HG02840 (cell line): ENCODE data around the gene ATG7.

Source experiments
- ATAC-seq: cut with Tn5 transposase; IDR thresholded peaks from one replicate; pipeline ENCODE4 v1.9.1; 2021; ENCODE audit warnings: mild to moderate bottlenecking, moderate library complexity, moderate number of reproducible peaks; ENCODE audit not compliant: unreplicated experiment, low FRiP score

ATG7 gene

DNA sequence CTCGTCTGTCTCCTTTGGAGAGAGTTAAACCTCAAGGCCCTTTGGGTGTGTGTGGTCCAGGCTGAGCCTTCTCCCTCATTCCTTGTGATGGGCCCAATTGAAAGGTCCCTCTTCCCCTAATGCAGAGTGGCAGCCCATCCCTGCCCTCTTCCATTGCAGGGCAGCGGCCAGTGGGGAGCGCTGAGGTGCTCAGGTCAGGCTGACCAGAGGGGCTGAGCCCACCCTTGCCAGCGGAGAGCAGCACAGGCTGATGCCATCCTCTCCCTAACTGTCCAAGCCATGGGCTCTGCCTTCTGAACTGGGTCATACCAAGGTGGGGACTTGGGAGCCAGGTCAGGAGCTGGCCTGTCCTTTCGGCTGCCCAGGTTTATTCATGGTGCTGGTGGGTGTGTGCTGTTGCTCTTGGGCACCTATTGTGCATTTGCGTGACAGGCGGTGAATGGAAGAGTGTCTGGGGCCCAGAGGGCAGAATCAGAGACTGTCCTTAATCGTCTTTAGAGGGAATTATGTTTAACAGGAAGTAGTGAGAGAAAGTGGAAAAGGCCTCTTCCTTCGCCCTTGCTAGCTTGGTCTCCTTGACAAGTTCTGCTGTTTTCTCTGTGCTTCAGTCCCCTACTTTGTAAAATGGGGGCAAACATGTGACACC, 274.6 kb downstream of the ATG7 start:
- no peak for ATAC-seq

DNA sequence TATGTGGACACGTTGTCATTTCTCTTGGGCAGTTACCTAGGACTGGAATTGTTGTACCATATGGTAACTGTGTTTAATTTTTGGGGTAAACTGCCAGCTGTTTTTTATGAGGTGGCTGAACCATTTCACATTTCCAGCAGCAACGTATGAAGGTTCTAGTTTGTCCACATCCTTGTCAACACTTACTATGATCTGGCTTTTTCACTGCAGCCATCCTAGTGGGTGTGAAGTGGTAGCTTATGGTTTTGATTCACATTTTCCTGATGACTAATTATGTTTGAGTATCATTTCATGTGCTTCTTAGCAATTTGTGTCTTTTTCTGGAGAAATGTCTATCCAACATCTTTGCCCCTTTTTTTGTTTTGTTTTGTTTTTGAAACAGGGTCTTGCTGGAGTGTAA, 275.3 kb downstream of the ATG7 start:
- no peak for ATAC-seq

DNA sequence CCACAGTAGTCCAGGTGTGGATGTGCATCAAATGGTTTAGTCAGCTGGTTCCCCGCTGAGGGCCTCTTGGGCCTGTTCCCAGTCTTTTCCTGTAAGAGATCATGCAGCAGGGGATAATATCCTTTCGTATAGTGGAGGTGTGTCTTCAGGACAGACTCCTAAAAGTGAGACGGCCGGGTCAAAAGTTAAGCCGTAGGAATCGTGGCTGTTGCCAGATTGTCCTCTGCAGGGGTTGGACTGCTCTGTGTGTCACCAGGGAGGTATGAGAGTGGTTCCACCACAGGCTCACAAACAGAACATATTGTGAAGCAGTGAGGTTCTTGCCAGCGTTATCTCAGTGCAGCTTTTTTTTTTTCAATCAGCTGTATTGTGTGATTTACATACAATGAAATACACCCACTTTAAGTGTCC, 276.5 kb downstream of the ATG7 start:
- ATAC-seq = no peak

DNA sequence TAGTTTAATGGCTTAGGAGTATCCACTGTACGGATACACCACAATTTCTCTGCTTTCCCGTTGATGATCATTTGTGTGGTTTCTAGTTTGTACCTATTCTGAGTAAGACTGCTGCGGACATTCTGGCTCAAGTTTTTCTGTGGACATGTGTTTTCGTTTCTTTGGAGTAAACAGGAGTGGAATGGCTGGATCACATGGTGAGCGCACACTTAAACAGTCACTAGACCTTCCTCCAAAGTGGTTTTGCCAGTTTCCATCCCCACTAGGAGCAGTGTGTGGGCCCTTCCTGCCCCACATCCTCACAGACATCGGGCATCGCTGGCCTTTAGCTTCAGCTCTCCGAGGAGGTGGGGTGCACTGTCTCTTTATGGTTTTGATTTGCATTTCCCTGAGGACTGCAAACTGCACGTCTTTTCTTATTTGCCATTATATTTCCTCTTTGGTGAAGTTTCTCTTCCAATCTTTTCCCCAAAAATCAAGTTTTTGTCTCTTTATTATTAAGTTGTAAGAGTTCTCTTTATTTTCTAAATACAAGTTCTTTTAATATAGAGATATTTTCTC, 277.5 kb downstream of the ATG7 start:
- ATAC-seq = no peak

DNA sequence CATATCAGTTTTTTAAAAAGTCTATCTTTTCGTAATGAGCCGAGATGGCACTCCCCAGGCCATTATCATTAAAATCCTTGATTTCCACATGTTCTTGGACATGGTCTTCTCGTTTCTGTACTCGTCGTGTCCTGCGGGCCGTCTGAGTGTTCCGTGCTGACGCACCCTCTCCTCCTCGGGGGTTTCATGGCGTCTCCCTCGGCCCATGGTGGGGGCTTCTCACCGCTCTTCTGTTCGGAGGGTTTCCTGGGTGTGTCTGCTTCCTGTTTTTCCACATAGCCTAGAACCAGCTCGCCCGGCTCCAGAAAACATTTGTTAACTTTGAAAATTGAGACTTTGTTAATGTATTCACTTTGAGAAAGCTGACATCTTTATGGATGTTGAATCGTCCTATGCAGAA, 278.8 kb downstream of the ATG7 start:
- ATAC-seq = no peak

DNA sequence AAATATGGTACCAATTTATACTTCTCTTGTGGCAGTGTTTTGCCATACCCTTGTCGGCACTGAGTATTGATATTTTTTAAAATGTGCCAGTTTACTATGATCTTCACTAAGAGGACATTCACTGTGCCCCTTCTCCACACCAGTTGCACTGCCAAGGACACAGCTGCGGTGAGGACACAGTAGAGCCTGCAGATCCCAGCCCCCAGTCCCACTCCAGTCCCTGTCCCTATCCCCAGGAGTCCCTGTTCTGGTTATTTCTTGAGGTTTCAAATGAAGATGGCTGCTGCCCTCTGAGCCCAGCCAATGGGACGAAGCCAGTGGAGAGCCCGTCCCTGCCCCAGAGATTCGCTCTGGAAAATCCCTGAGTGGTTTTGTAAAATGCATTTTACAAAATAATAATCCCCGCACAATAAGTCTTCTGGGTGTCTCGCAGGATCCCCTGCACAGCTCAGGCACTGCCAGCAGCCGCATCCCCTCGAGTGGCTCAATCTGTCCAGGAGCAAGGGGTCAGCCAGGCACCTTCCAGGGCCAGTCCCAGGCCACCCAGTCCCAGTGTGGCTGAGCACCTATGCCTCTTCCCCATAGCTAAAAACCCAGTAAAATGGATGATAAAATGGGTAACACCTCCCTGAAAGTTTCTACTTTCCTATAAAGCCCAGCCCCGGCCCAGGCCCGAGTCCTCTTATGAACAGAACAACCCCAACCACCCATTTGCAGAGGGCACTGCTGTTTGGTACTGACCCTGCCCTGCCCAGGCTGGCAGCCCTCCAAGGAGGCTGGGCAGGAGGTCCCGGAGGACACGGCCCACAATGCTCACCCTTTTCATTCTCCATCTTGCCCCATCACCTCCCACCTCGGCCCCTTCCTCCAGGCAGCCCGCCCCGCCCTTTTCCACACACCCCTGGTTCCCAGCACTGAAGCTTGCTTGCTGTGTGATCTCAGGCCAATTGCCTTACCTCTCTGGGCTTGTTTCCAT, 280.4 kb downstream of the ATG7 start:
- no peak for ATAC-seq

DNA sequence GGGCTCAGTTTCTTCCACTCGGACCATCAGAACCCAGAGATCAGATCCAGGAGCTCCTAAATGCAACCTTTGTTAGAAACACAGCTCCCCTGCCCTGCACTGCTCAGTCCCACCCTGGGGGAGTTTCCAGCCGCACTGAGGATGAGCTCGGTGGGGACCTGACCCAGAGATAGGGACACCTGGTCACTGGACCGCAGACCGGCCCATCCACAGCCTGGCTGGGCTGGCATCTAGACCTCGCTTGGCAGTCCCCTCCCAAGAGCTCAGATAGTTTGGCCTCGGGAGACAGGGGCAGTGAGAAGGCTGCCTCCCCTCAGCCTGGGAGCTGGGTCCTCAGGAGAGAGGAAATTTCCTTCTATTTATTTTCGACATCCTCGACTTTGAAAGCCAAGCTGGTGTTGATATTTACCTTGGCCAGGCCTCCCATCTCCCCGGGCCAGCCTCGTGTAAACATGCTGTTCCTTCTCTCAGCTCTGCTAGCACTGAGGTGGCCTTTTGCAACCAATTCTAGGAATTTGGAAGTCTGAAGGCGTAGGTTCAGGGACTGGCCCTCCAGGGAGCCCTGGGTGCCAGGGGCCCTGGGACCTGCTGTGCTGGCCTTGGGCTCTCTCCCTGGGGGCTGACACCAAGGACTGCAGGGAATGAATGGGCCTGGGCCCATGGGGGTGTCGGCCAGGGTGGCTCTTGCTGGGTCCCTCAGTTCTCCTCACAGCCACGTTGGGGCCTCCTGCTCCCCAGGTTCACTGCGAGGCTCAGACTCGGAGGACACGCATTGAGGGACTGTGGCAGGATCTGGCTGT, 281.4 kb downstream of the ATG7 start:
- ATAC-seq = no peak

DNA sequence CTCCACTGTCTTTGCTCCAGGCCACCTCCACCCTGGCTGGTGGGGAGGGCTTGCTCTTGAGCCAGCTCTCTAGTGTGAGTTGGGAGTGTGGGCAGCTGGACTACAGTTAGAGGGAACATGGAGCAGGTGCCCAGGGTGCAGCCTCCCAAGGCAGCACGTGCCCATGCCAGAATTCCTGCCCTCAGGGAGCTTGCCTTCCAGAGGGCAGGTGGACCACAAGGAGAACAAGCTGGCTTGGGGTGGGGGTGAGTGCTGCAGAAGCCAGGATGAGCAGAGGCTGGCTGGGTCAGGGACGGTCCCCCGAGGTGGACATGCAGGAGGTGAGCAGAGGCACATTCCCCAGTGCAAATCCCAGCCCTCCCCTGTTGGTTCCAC, 282.0 kb downstream of the ATG7 start:
- ATAC-seq = no peak

DNA sequence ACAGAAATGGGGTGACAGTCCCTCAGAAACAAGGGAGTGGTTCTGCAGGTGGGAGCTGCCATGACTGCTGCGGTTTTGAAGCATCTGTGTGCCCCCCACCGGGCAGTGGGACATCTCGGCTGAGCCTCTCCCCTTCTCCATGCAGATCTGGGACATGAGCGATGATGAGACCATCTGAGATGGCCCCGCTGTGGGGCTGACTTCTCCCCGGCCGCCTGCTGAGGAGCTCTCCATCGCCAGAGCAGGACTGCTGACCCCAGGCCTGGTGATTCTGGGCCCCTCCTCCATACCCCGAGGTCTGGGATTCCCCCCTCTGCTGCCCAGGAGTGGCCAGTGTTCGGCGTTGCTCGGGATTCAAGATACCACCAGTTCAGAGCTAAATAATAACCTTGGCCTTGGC, 282.5 kb downstream of the ATG7 start:
- ATAC-seq = no peak

DNA sequence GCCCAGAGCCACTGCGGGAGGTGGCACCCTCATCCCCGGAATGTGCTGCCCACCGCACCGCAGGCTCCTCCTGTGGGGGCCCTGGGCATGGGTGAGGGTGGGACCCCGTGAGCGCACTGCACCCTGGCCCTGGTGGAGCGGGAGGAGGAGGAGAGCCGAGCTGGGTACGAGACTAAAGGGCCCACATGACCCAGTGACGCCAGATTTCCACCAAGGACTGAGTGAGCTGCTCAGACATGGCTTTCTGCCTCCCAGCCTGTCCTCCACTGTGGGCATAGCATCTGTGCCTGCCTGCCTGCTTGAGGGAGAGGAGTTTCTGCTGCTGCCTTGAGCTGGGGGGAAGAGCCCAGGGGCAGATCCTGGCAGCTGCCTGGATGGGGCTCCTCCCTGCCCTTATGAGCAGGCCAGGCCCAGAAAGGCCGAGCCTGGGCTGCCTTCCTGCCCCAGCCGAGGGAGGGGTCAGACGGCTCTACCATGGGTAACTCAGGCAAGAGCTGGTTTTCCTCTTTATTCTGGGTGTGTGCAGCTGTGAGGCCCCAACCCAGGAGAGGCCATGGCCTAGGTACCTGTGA, 283.1 kb downstream of the ATG7 start:
- ATAC-seq = no peak

DNA sequence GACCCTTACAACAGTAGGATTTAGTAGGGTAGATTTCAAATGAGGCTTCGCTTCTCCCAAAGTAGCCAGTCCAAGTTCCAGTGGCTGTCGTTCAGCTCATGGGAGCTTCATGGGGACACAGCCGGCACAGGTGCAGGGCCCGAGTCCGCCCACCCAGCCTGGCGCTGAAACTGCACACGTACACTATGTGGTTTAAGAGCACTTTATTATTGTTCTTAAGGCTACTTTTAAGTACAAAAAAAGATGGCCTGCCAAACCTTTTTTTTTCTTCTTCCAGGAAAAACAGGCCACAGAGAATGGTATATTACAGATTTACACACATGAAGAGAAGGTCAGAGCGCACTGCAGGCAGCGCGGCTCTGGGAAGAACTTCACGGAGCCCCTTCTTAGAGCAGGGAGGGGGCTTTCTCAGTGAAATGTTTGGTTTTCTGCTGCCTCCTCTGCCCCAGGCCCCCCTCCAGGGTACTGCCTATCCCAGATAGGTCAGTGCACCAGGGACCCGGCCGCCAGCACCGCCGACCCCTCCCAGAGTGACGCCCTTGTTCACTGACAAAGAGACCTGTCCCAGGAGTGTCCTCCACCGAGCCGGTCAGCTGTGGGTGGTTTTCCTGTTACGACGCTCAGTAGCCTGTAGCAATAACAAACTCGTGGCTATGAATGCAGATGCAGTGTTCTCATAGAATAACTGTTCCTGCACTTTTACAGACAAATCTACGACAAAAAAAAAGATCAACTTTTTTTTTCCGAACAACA, 283.9 kb downstream of the ATG7 start:
- ATAC-seq = no peak

DNA sequence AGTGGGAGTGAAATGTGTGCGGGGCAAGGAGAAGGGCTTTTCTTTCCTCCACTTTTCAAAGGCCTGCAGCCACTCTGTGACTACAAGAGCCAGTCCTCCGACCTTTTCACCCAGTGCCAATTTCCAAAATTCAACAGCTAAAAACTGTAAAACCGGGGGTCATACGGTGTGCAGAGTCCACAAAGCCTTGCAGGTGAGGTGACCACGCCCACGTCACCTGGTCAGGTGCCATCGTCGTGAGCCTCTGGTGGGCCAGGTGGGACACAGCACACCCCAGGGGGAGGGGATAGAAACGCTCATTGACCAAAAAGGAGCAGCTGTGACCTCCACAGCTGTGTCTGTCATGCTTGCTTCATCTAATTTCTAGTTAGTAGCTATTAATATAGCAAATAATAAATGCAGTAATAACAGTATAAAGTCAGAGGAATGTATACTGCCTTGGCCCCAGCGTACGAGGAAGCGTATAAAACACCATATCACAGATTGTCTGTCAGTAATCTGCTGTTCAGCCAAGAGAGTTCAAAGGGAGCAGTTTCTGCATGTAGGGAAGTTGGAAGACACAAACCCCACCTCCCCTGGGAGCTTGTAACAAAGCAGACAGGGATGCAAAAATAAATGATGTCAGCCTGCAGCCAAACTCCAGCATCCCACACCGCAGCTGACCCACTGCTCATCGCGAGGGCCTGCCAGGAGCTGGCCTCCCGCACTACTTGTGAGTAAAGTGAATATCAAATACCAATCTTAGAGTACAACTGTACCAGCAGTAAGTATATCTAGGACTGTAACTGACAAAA, 284.9 kb downstream of the ATG7 start:
- ATAC-seq = no peak

DNA sequence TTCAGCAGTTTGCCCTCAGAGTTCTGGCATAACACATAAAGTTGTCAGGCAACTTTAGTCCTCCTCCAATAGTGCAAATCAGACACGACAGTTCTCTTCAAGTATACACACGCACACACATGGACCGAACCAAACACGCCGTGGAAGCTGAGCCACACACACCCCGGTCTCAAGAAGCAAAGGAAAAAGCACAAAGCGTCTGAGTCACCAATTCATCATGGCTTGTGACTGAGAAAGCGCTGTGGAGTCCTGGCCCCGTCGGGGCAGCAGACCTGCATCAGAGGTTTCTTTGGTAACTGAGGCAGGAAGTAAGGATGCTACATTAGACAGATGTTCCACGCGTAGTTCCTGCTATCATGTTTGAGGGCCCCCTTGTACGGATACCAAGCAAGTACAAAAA, 285.8 kb downstream of the ATG7 start:
- no peak for ATAC-seq

DNA sequence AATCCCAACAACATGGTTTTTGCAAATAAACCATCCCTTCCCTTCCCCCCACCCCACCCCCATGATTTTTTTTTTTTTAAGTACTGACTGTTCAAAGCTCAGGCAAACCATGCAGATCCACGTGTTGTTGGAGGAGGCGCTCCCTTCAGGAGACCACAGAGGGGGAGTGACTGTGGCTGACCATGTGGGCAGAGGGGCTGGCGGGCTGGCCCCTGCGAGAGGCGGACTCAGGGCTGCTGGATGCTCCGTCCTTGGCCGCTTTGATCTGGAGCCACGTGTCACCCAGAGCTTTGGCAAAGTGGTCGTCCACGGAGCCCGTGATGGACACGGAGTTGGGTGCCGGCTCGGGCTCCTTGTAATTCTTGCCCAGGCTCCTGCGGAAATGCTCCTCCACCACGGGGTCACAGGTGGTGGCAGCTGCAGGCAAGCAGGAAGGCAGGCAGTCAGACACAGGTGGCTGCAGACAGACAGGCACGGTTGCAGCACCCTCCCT, 286.3 kb downstream of the ATG7 start:
- no peak for ATAC-seq

DNA sequence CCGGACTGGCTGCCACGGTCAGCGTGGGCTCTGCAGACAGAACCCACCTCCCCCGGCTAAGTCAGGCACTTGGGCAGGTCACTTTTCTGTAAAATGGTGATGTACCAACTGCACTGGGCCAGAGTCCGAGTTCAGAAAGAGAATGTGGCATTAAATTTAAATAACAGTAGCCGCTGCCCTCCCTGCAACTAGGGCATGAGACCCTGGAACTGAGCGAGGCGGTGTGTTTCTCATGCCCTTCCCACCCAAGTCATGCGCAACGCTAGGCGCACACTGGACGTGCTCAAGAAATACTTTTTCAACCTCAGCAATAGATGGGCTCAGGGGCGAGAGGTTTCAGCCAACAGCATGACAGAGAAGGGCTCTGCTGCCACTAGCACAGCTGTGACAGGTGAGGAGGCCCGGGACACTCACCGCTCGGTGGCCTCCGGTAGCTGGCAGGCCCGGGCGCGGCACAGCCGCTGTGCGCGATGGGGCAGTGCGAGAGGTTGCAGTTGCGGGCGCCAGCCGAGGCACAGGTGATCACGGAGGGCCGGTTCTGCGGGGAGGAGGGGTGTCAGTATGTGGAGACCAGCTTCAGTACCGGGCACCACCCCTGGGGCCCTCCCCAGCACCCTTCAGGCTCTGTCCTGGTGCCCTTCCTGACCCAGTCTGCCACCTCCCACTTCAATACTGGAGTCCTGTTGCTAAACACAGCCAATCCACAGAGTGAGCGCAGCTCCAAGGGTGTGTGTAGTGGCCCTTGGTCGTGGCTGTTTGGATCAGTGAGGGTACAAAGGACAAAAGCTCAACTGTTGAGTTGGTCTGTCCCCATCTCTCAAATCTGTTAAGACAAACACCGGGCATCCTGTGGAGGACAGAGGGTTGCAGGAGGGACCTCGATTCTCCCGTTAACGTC, 287.0 kb downstream of the ATG7 start:
- ATAC-seq = no peak

DNA sequence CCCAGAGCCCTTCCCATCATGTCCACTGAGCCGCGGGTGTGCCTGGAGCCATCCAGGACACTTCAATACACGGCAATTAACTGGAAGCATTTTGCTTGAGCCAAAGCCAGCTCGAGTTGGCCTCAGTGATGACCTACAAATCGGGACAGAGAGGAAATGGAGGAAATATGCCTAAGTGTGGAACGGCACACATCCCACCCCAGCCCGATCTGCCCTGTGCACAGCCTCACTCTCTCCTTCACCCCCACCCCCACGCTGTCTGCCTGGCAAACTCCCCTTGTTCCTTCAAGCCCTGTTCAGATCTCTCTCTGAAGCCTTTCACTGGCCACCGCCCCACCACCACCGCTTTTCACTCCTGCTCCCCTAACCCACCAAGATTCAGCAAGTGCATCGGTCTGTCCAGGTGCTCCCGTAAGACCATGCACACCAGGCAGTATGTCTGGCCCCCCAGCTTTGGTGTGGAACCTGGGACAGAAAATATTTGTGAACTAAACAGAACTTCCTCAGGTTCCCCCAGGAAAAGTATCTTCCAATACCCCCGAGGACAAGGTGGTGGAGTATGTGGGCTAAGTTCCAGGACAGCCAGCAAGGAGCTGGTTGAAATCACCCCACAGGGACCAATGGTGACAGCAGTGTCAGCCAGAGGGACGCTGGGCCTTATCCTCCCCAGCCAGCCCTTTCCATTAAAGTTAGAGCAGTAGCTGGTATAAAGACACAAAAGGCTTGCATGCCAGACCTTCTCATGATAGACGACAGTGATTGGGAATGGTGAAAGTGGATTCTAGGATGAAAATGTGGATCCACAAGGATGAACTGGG, 287.8 kb downstream of the ATG7 start:
- ATAC-seq = no peak

DNA sequence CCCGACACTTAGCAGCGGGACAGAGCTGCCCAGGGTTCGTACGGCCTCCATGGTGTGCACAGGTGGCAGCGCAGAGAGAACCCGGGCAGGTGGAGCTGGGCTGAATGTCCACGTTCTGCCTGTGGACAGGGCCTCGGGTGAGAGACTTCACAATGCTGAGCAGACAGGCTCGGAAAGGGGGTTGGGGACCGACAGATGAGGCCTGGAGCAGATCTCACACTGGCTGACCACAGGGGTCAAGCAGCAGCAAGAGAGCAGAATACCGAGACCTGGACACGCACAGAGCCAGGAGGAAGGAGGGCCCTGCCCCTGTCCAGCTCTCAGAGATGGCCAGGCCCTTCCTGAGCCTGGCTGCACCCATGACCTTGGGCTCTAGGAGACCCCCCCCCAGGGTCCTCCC, 288.5 kb downstream of the ATG7 start:
- no peak for ATAC-seq
